CD14-positive monocyte (primary cell): ENCODE measurements around the gene UGT2B15. TPM values are rescaled to one million over a fixed set of nuclear protein-coding genes. Genes with fewer than 3 reads are reported as not detected.
"Not testable (repeated sequence)": the region's sequence is repeated elsewhere in the genome, so short reads cannot be mapped to it uniquely, and the experiment has no call there.

ENCODE experiments used
- DNase-seq, 3 donors: peaks; one replicate each; pipeline ENCODE4 v3.0.0-alpha.2; 2011 to 2022
- H2AFZ ChIP-seq: 2 replicates; pipeline ENCODE4 v1.6.0; 2012; ENCODE audit warnings: mild to moderate bottlenecking, low read depth, low read length, inconsistent platforms; ENCODE audit not compliant: insufficient read depth, poor library complexity, severe bottlenecking
- H3K27ac ChIP-seq, 2 donors: 1 replicate in 1 of 2; 2 replicates in 1 of 2; pipeline ENCODE4 v1.5.1; 2012 to 2013; ENCODE audit warnings: low read length in 2 of 2, control low read depth in 1 of 2, inconsistent platforms in 1 of 2, low read depth in 1 of 2, mild to moderate bottlenecking in 1 of 2
- H3K27me3 ChIP-seq, 2 donors: one replicate each; pipeline versions ENCODE4 v1.6.0 to v1.6.1; 2011 to 2013; ENCODE audit warnings: low read length in 2 of 2; ENCODE audit not compliant: control insufficient read depth in 2 of 2, insufficient read depth in 2 of 2
- H3K36me3 ChIP-seq, 2 donors: replicated peaks in 1 of 2; 1 replicate in 1 of 2; 2 replicates in 1 of 2; pipeline versions ENCODE4 v1.5.1 to v1.6.1; 2012 to 2013; ENCODE audit warnings: low read length in 2 of 2, control low read depth in 1 of 2, inconsistent platforms in 1 of 2, mild to moderate bottlenecking in 1 of 2; ENCODE audit not compliant: insufficient read depth in 2 of 2, control insufficient read depth in 1 of 2
- H3K4me1 ChIP-seq, 2 donors: 1 replicate in 1 of 2; 2 replicates in 1 of 2; pipeline versions ENCODE4 v1.5.1 to v1.6.1; 2012 to 2013; ENCODE audit warnings: low read length in 2 of 2, control low read depth in 1 of 2, inconsistent platforms in 1 of 2, mild to moderate bottlenecking in 1 of 2, moderate library complexity in 1 of 2; ENCODE audit not compliant: insufficient read depth in 2 of 2, control insufficient read depth in 1 of 2
- H3K4me2 ChIP-seq: replicated peaks from 2 replicates; pipeline ENCODE3; 2012; ENCODE audit warnings: low read length, moderate library complexity, mild to moderate bottlenecking; ENCODE audit not compliant: poor library complexity, severe bottlenecking; ENCODE audit errors: extremely low read depth
- H3K4me3 ChIP-seq, 3 experiments: fragments of 200-600 bp in 1 of 3; sonication (generic) in 1 of 3; replicated peaks in 1 of 3; 1 replicate in 2 of 3; 2 replicates in 1 of 3; pipeline ENCODE4 v1.5.1; 2011 to 2013; ENCODE audit warnings: low read length in 3 of 3, mild to moderate bottlenecking in 3 of 3, control low read depth in 2 of 3, low read depth in 2 of 3, inconsistent platforms in 1 of 3, moderate library complexity in 1 of 3
- H3K79me2 ChIP-seq: 2 replicates; pipeline ENCODE4 v1.6.0; 2012; ENCODE audit warnings: mild to moderate bottlenecking, control low read depth, inconsistent platforms, low read length, moderate library complexity; ENCODE audit not compliant: insufficient read depth
- H3K9ac ChIP-seq: 2 replicates; pipeline ENCODE4 v1.6.0; 2017; ENCODE audit warnings: low read length, mild to moderate bottlenecking; ENCODE audit not compliant: insufficient read depth, poor library complexity, severe bottlenecking
- H3K9me3 ChIP-seq, 2 donors: replicated peaks in 1 of 2; 1 replicate in 1 of 2; 2 replicates in 1 of 2; pipeline versions ENCODE4 v1.5.1 to v1.6.1; 2012 to 2013; ENCODE audit warnings: low read length in 2 of 2, control low read depth in 1 of 2; ENCODE audit not compliant: control insufficient read depth in 1 of 2, insufficient read depth in 1 of 2
- H4K20me1 ChIP-seq: 2 replicates; pipeline ENCODE4 v1.6.0; 2012; ENCODE audit warnings: mild to moderate bottlenecking, low read length, control low read depth, moderate library complexity; ENCODE audit not compliant: insufficient read depth
- H3K27ac Mint-ChIP-seq, 7 donors: one replicate each; pipeline ENCODE4 v1.8.0; 2020; ENCODE audit warnings: mild to moderate bottlenecking in 7 of 7, mixed read lengths in 7 of 7, moderate library complexity in 6 of 7, inconsistent platforms in 2 of 7
- H3K27me3 Mint-ChIP-seq, 3 donors: one replicate each; pipeline ENCODE4 v1.8.0; 2021 to 2022; ENCODE audit warnings: low read depth in 3 of 3, mild to moderate bottlenecking in 3 of 3, mixed read lengths in 3 of 3, moderate library complexity in 3 of 3, inconsistent platforms in 1 of 3
- H3K36me3 Mint-ChIP-seq, 2 donors: one replicate each; pipeline ENCODE4 v1.8.0; 2020; ENCODE audit warnings: mixed read lengths in 2 of 2, inconsistent platforms in 1 of 2, mild to moderate bottlenecking in 1 of 2
- H3K4me1 Mint-ChIP-seq: one replicate; pipeline ENCODE4 v1.8.0; 2020; ENCODE audit warnings: mild to moderate bottlenecking, mixed read lengths
- H3K4me3 Mint-ChIP-seq, 2 donors: one replicate each; pipeline ENCODE4 v1.8.0; 2020; ENCODE audit warnings: mild to moderate bottlenecking in 2 of 2, mixed read lengths in 2 of 2, moderate library complexity in 1 of 2
- H3K9me3 Mint-ChIP-seq, 7 donors: one replicate each; pipeline ENCODE4 v1.8.0; 2020 to 2022; ENCODE audit warnings: mixed read lengths in 7 of 7, mild to moderate bottlenecking in 6 of 7, moderate library complexity in 6 of 7, inconsistent platforms in 2 of 7
- WGBS: methylation state at CpG from one replicate; pipeline ENCODE4 v1.1.5; 2013; ENCODE audit warnings: missing lambda C conversion rate; ENCODE audit not compliant: insufficient coverage; 5-methylcytosine and 5-hydroxymethylcytosine counted together
- intact Hi-C, 2 donors: fragments of 100-400 bp; cut with micrococcal nuclease; formaldehyde crosslinking; loops; one replicate each; pipeline versions ENCODE4 v1.15.0 to v1.15.1; 2023
- polyA plus RNA-seq, 3 donors: library from polyadenylated mRNA; depleted of rRNA in 1 of 3; unstranded in 2 of 3; stranded (reverse) in 1 of 3; fragments of 300-500 nt in 2 of 3; fragments of >200 nt in 1 of 3; fragmentation: Illumina TruSeq in 2 of 3; gene quantifications; 1 replicate in 2 of 3; 2 replicates in 1 of 3; pipeline ENCODE4 v1.2.3, GENCODE V29; 2012 to 2021
- TF ChIP-seq, protein P1 (sequence below): fragments of 200-600 bp; IDR thresholded peaks from one replicate; pipeline ENCODE4 v1.8.0; 2022; ENCODE audit warnings: antibody characterized with exemption, mild to moderate bottlenecking

UGT2B15 gene
- polyA plus RNA-seq, 3 donors: not detected

DNA sequence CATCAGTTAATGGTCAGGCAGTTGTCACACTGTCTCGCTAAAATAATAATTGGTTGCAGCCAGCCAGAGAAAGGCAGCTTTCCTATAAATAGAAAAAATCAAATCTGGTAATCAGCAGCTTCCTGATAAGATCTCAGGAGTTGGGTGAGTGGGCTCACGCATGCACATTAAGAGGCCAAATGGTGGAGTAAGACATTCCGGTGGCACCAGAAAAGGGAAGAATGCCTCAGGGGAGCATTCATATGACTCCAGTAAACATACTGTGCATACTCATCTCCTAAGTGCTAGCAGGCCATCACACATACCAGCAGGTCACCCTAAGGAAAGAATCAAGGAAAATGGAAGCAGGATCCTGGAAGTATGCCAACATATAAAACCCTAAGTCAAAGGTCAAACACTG, 40.1 kb downstream of the UGT2B15 start:
- Histone ChIP-seq H4K20me1 (no peaks in the 10 kb centered on the region), H2AFZ (no peak overlapping the region), H3K9me3 (no peaks in the 10 kb centered on the region), H3K9ac (no peak overlapping the region), H3K27me3 (no peaks in the 10 kb centered on the region), H3K79me2 (no peaks in the 10 kb centered on the region), H3K4me3 (no peak overlapping the region), H3K4me2 (no peak overlapping the region), H3K36me3 (no peaks in the 10 kb centered on the region), H3K27ac (no peak overlapping the region), H3K4me1 (no peaks in the 10 kb centered on the region)
- Mint-ChIP-seq H3K27me3 (no peaks in the 10 kb centered on the region), H3K4me3 (no peak overlapping the region), H3K4me1 (no peaks in the 10 kb centered on the region), H3K9me3 (peaks cover 0 to 2% (median 0%) of the 10 kb centered on the region in 7 donors), H3K27ac (no peak overlapping the region), H3K36me3 (no peaks in the 10 kb centered on the region)
- intact Hi-C loops: no loop called here
- no CpG with 5 or more reads among the region's 3 CpGs for WGBS
- TF ChIP-seq, protein P1, sequence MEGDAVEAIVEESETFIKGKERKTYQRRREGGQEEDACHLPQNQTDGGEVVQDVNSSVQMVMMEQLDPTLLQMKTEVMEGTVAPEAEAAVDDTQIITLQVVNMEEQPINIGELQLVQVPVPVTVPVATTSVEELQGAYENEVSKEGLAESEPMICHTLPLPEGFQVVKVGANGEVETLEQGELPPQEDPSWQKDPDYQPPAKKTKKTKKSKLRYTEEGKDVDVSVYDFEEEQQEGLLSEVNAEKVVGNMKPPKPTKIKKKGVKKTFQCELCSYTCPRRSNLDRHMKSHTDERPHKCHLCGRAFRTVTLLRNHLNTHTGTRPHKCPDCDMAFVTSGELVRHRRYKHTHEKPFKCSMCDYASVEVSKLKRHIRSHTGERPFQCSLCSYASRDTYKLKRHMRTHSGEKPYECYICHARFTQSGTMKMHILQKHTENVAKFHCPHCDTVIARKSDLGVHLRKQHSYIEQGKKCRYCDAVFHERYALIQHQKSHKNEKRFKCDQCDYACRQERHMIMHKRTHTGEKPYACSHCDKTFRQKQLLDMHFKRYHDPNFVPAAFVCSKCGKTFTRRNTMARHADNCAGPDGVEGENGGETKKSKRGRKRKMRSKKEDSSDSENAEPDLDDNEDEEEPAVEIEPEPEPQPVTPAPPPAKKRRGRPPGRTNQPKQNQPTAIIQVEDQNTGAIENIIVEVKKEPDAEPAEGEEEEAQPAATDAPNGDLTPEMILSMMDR: no peak
- DNase-seq: no peak

DNA sequence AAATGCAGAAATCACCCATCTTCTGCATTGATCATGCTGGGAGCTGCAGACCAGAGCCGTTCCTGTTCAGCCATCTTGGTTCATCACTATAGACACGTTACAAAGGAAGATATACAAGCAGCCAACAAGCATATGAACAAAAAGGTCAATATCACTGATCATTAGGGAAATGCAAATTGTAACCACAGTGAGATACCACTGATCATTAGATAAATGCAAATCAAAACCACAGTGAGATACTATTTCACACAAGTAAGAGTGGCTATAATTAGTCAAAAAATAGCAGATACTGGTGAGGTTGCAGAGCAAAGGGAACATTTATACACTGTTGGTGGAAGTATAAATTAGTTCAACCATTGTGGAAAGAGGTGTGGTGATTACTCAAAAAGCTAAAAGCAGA, 47.7 kb downstream of the UGT2B15 start:
- H3K36me3 Mint-ChIP-seq, H2AFZ ChIP-seq, H3K9me3 ChIP-seq, DNase-seq, H3K4me2 ChIP-seq, H3K27ac Mint-ChIP-seq, H3K9ac ChIP-seq, intact Hi-C loops, H3K79me2 ChIP-seq, H3K27ac ChIP-seq, H4K20me1 ChIP-seq, H3K27me3 ChIP-seq, H3K9me3 Mint-ChIP-seq, H3K4me1 ChIP-seq, H3K36me3 ChIP-seq, H3K27me3 Mint-ChIP-seq, H3K4me3 ChIP-seq, H3K4me3 Mint-ChIP-seq, H3K4me1 Mint-ChIP-seq: not testable (repeated sequence)
- WGBS: 64% methylated on average over 2 of the region's 2 CpGs
